CD4-positive, alpha-beta T cell treated with Interleukin-6 for 4 hours (primary cell): Measurements from ENCODE around the gene MSX1.

ENCODE experiments used
- DNase-seq: peaks from one replicate; pipeline ENCODE4 v3.0.0-alpha.2; 2020; ENCODE audit warnings: mixed read lengths

The MSX1 gene

DNA sequence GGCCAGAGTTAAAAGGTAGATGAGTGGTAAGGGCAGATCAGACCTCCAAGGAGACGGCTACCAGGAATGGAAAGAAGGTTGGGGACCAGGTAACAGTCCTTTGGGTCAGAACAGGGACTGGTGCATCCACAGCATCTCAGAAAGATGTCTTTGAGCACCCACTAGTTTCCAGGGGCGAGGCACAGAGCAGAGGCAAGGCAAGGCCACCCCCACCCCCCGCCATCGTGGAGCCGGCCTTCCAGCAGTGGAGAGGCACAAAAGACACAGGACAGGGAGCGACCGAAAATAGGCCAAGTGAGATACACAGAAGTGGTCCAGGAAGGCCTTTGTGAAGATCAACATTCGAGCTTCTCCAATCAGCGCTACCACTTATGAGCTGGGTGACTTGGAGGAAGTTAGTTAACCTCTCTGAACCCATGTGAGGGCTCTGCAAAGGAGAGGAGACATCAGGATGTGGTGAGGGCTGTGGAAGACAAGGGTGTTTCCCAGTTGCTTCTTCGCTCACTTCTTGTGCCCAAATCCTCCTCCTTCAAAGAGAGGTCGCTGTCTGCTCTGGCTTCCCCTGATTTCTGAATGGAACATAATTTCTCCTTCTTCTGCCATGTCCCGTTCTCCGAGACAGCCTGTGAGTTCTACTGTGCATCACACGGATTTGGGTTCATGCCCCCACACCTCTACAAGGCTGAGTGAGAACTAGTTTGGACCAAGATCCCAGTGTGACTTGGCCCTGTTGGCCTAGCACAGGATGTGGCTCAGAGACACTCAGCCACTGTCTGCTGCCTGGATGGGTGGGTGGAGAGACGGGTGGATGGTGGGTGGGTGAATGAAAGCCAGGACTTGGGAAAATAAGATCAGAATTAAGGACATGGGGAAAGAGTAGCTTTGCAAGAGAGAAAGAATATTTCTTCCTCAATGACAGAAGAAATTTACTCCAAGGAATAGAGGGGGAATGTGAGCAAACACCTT is 16.7 kb upstream of the MSX1 start:
- DNase-seq = no peak

- DNase-seq = no peak
These were observed 15.7 kb upstream of the MSX1 start for GRCh38 chr4:4843635-4844291.

- no peak for DNase-seq
These were observed 14.4 kb upstream of the MSX1 start for GRCh38 chr4:4845027-4845426.

GRCh38 chr4:4847011-4847410 is 12.5 kb upstream of the MSX1 start:
- DNase-seq = no peak

DNA sequence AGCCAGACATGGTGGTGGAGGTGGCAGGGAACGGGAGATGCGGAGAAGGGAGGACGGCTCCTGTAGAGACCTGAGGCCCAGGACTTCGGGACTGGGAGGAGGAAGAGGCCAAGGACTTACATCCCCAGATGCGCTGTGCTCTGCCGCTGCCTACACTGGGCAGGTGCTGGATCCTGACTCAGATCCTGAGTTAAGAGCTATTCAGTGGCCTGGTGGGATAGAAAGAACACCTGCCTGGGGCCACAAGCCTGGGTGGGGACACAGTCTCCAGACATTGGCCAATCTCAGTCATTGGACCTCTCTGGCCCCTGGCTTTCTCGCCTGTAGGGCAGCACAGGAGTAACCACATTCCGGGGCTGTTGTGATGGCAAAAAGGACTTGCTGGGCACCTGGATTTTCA is 10.9 kb upstream of the MSX1 start:
- no peak for DNase-seq

DNA sequence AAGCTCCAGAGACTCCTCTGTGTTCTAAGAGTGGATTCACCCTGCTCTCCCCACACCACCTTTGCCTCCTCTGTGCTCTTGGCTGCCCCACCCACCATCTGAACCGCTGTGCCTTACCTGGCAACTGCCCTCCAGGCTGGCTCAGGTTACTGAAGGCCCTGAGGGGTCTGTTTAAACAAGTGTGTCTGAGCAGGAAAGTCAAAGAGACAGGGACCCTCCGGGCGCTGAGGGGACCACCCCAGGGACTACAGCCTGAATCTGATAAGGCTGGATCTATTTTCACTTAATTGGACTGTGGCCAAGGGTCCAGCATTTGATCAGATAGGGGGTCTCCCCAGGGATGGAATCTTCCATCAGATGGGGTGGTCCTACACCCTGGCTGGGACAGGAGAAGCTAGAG is 10.4 kb upstream of the MSX1 start:
- no peak for DNase-seq

DNA sequence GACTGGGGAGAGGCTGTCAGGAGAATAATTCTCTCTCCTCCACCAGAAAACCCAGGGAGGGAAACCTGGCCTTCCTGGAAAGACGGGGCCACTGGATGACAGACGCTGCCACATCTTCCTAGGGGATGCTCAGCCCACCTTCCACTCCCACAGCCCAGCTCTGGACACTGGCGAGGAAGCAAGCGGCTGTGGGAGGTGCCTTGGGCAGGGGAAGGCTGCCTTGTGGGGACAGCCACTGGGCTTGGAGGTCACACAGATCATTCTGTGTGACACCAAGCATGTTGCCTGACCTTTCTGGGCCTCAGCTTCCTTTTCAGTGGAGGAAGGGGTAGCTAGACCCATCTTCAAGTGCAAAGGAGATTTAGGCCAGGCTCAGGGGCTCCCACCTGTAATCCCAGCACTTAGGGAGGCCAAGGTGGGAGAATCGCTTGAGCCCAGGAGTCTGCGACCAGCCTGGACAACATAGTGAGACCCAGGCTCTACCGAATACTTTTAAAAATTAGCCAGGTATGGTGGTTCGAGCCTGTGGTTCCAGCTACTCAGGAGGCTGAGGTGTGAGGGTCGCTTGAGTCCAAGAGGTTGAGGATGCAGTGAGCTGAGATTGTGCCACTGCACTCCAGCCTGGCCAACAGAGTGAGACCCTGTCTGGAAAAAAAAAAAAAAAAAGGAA is 9.8 kb upstream of the MSX1 start:
- no peak for DNase-seq

GRCh38 chr4:4851081-4851480 is 8.4 kb upstream of the MSX1 start:
- DNase-seq = no peak

- no peak for DNase-seq
These were observed 7.6 kb upstream of the MSX1 start for GRCh38 chr4:4851906-4852305.

DNA sequence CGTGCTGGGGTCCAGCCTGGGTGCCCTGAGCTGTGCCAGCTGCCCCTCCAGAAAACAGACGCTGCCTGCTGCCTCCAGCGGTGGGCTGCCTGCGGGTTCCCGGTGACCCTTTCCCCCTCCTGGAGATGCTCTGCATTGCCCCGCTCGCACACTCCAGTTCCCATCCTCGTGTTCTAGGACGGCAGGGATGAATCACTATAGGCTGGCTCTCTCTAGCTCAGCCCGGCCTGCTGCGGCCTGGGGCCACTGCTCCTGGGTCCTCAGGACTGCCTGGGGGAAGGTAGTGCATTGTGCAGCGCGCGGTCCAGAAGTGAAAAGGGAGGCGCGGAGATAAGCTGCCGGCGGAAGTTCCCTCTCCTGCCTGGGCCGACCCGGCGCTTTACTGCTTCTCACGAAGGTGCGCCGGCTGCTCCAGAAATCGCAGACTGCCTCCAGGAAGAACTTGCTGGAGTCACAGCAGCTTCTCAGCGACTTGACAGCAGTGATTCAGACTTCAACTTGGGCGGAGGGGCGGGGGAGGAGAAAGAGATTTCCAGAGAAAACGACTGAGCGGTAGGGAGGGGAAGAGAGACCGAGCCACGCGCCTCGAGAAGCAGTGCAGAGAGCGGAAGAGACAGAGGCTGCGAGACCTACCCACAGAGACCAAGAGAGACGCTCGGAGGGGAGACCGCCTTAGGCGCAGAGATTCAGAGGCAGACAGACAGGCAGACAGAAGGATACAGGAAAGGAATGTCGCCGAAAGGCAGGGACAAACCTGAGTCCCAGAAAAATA is 6.7 kb upstream of the MSX1 start:
- DNase-seq = no peak

DNA sequence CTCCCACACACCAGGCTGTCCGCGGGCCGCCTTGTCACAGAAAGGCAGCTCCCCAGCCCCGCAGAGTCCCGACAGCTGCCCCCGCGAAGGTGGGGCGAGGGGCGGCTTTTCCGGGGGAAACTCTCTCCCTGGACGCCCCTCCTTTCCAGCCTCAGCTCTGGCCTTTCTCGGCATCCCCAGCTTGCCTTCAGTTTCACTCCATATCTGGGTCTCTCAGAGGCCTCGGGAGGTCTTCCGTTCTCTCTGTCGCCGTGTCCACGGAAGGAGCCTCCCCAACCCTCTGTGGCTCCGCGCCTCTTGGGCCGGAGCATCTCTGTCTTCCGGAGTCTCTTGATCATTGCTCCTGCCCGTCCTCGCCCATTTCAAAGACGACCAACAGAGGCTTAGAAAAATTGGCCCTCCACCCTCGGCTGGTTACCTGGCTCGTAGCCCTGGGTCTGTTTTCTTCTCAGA is 6.1 kb upstream of the MSX1 start:
- DNase-seq = no peak

DNA sequence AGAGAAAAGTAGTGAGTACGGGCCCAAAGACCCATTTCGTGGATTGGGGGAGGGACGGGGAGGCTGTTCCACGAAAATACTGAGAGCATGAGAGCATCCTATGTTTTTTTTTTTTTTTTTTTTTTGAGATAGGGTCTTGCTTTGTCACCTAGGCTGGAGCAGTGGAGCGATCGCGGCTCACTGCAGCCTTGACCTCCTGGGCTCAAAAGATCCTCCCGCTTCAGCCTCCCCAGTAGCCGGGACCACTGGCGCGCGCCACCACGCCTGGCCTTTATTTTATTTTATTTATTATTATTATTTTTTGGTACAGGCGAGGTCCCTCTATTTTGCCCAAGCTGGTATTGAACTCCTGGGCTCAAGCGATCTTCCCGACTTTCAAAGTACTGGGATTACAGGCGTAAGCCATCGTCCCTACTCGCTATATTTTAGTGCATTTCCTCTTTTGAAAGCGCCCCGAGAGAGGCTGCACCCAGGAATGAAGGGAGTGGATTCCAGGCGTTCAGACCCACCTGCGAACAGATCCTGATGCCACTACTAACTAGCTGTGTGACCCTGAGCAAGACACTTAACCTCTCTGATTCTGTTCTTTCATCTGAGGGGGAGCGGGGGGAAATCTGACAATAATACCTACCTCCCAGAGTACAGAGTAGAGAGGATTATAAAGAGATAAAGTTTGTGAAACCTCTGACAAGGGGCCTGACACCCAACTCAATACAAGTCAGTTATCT is 5.4 kb upstream of the MSX1 start:
- no peak for DNase-seq

DNA sequence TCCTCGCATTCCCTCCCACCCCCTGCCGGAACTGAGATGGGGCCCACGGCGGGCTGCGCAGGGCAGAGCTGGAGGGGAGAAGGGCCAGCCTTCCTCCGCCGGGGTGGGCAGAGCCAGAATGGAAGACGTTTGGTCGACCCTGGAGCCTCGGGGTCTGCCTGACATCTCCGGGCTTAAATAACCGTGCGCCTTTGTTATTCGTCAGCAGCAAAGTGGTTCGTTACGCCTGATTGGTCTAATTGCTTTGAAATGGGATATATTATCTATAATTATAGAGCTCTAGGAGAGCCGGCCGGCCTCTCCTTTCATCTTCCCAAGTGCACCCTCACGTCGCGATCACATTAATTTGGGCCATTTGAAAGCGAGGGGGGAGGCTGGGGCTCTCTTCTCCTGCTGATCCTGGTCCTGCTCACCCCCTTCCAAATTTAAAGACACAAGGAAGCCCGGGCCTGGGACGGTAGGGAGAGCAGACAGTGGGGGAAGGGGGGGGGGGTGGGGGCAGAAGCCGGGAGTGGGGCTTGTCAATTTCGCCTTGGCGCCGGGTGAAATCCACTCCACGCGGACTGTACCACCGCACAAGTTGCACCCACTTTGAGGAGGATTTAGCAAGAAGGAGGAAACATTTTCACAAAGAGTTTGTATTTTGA is 4.7 kb upstream of the MSX1 start:
- DNase-seq = no peak

GRCh38 chr4:4855301-4856070 is 4.0 kb upstream of the MSX1 start:
- no peak for DNase-seq

DNA sequence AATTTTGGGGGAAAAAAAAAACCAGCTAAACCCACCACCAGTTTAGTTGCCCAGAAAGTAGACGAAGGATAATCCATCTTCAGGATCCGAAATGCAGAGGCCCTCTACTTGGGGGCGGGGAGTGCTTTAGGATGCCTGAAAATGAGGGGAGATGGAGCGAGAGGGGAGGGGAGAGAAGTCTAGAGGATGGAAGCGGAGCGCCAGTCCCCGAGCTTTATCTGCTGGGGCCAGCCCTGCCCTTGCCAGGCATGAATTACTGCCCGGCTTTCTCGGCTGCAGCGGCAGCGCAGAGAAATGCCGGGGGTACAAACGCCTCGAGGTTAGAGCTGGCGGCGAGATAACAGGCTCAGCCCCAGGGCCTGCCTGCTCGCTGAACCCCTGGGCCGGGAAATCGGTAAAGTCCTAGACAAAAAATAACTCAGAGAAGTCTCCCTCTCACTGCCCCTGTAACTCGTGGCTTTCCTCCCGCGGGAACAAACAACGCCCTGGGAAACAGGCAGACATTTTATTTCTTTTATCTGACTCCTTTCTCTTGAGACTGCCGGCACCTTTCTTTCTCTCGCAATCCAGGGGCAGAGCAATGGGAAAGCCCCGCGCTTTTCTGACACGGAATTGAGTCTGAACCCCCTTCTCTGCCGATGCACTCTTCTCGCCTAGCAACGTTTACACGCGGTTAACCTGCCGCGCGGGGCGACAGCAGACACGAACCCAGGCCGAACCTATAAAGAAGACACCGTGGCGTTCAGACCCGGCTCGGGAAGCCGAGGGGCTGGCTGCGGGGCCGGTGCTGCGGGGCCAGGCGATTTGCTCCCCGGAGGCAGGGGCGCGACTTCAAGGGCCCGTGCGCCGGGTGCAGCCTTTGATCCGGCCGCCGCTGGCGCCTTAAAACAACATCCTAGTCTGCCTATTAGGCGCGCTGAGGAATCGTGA is 3.1 kb upstream of the MSX1 start:
- no peak for DNase-seq

GRCh38 chr4:4857001-4857808 is 2.3 kb upstream of the MSX1 start:
- DNase-seq = no peak

DNA sequence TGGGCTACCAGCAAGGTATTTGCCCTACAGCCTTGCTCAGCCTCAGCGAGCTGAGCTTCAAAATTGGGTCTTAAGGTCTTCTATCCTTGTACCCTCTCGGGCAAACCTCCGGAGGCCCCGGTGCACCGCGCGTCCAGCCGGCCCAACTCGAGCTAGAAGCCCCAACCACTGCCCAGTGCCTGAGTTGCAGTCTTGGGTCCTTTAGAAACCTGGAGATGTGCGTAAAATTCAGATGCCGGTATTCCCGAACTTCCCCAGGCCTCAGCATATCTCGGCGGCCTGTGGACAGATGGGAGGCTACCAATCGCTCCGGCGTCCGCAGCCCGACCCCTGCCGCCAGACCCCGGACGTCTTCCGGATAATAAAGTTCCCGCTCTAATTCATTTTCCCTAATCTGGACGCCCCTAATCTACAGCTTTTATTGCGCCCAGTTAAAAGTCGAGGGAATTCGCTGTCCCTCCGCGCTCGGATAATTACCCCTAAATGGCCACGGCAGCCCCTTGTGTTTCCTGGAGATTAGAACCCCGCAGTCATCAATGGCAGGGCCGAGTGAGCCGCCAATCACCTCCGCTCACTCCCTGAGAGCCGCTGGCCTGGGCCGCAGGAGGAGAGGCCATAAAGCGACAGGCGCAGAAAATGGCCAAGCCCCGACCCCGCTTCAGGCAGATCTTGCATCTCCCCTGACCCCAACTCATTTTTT is 1.5 kb upstream of the MSX1 start:
- no peak for DNase-seq
